Measurements from ENCODE around the gene SLC22A17.
"Not testable (repeated sequence)": the region's sequence is repeated elsewhere in the genome, so short reads cannot be mapped to it uniquely, and the experiment has no call there.

SLC22A17 gene

DNA sequence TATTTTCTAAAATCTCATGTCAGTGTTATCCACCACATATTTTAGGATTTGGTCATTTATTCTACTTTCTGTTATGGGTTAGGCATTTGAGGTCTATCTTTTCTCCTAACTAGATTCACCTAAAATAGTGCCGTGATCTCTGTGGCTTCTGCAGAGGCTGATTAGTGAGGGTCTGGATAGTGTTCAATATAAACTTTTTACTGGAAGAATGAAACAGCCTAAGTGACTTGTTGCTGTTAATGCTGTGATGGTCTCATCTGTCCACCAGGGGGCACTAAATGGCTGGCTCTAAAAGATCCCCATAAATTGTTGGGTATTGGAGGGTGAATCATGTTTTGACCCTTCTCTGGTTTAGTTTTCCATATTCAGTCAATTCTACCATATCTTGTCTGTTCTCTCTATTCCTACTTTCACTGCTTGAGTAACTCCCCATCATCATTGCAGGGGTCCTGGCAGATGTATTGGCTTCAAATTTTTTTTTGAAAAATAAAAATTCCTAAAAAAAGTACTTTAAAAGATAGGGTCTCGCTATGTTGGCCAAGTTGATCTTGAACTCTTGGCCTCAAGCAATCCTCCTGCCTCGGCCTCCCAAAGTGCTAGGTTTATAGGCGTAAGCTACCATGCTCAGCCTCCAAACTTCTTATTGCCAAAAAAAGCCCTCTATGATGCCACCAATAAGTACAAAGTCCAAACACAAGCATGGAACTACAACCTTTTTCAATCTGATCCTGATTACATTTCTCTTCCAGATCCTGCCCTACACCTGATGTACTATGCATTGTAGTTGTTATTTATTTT lies 24.5 kb downstream of the SLC22A17 start:
- peak; percentile 75 for DNase-seq (ENCODE audit: low read depth)
- no peak overlapping the region for H3K4me3 ChIP-seq (ENCODE audit: low read length)
- peak; percentile 94 for TF ChIP-seq CTCF (conservative IDR thresholded peaks at IDR 0.05; ENCODE audit: low read length)

DNA sequence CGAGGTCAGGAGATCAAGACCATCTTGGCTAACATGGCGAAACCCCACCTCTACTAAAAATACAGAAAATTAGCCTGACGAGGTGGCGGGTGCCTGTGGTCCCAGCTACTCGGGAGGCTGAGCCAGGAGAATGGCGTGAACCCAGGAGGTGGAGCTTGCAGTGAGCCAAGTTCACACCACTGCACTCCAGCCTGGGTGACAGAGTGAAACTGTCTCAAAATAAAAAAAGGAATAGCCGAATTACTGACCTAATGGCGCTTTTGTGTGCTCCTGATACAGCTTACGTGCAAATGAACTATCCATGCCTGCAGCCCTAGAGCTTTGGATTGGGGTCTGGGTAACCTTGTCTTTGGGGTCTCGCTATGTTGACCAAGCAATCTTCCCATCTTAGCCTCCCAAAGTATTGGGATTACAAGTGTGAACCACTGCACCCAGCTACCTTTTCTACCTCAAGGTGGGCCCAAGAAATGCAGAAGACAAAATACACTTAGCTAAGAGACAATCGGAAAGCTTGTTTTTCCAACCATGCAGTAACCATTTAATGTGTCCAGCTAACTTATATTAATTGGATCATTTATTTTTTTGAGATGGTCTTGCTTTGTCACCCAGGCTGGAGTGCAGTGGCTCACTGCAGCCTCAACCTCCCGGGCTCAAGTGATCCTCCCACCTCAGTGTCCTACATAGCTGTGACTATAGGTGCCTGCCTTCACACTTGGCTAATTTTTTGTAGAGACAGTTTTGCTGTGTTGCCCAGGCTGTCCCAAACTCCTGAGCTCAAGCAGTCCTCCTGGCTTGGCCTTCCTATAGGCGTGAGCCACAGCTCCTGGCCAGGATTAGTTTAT lies 26.0 kb downstream of the SLC22A17 start:
- TF ChIP-seq CTCF (conservative IDR thresholded peaks at IDR 0.05; ENCODE audit: low read length), result no peak
- H3K4me3 ChIP-seq (ENCODE audit: low read length), result no peak overlapping the region
- no peak for DNase-seq (ENCODE audit: low read depth)

- DNase-seq (ENCODE audit: low read depth), result not testable (repeated sequence)
These were observed 26.9 kb downstream of the SLC22A17 start for GRCh38 chr14:23325746-23326145.

GRCh38 chr14:23324993-23325392 lies 27.7 kb downstream of the SLC22A17 start:
- no peak for TF ChIP-seq CTCF (conservative IDR thresholded peaks at IDR 0.05; ENCODE audit: low read length)
- DNase-seq (ENCODE audit: low read depth), result no peak
- H3K4me3 ChIP-seq (ENCODE audit: low read length), result no peak overlapping the region

More at GRCh38 chr14:23325746-23326145, 26.9 kb downstream of the SLC22A17 start:
- not testable (repeated sequence) for H3K4me3 ChIP-seq (ENCODE audit: low read length)

DNA sequence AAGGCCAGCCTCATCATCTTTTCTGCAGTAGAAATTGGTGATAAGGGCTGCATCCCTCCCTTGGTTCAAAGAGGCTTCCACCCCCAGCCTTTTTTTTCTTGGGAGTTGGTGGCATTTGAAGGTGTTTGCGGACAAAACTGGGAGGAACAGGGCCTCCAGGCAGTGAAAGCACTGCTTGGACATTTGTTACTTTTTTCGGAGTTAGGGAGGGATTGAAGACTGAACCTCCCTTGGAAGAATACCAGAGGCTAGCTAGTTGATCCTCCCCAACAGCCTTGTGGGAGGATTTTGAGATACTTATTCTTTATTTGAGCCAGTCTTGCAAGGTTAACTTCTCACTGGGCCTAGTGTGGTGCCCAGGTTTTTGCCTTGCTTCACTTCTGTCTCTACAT lies 28.2 kb downstream of the SLC22A17 start:
- H3K4me3 ChIP-seq (ENCODE audit: low read length), result no peak overlapping the region
- no peak for TF ChIP-seq CTCF (conservative IDR thresholded peaks at IDR 0.05; ENCODE audit: low read length)
- DNase-seq (ENCODE audit: low read depth), result no peak

DNA sequence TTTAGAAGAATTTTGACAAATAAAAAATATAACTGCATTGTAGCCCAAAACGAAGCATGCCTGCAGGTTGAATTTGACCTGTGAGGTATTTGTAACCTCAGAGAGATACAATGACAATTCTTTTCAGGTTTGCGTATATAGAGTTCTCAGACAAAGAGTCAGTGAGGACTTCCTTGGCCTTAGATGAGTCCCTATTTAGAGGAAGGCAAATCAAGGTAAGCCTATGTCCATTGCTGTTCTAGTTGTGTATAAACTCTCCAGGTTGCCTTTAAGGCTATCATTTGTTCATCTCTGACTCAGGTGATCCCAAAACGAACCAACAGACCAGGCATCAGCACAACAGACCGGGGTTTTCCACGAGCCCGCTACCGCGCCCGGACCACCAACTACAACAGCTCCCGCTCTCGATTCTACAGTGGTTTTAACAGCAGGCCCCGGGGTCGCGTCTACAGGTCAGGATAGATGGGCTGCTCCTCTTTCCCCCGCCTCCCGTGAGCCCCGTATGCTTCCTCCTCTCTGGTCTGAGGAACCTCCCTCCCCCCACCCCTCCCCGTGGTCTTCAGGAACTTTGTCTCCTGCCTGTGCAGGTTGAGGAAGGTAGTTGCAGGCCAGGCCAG lies 28.7 kb downstream of the SLC22A17 start:
- no peak overlapping the region for H3K4me3 ChIP-seq (ENCODE audit: low read length)
- no peak for DNase-seq (ENCODE audit: low read depth)
- no peak for TF ChIP-seq CTCF (conservative IDR thresholded peaks at IDR 0.05; ENCODE audit: low read length)

Measured in AG10803 (cell line).